Measurements from ENCODE around the gene SLC35D2. TPM values are rescaled to one million over a fixed set of nuclear protein-coding genes. Genes with fewer than 3 reads are reported as not detected.

The SLC35D2 gene
- total RNA-seq, 1 donor from 2014 or later: 11.9 TPM

DNA sequence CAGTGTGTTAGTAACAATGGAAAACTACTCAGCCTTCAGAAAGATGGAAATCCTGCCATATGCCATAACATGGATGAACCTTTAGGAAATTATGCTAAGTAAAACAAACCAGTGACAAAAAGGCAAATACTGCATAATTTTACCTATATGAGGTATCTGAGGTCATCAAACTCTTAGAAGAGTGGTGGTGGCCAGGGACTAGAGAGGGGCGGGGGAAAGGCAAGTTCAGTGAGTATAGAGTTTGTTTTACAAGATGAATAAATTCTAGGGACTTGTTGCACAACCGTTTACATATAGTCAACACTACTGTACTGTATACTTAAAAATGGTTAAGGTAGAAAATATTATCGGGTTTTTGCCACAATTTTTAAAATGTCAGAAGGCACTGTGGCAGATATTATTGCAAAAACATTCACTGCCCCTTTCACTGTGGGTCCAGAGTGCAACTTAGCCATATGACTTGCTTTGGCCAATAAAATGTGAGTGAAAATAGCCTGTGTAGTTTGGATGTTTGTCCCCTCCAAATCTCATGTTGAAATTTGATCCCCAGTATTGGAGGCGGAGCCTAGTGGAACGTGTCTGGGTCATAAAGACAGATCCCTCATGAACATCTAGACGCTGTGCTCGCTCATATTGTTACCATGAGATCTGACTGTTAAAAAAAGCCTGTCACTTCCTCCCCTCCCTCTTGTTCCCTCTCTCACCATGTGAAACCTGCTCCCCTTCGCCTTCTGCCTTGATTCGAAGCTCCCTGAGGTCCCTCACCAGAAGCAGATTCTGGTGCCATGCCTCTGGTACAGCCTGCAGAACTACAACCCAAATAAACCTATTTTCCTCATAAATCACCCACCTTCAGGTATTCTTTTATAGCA lies 25.1 kb upstream of the SLC35D2 start:
- TF ChIP-seq, protein P1, sequence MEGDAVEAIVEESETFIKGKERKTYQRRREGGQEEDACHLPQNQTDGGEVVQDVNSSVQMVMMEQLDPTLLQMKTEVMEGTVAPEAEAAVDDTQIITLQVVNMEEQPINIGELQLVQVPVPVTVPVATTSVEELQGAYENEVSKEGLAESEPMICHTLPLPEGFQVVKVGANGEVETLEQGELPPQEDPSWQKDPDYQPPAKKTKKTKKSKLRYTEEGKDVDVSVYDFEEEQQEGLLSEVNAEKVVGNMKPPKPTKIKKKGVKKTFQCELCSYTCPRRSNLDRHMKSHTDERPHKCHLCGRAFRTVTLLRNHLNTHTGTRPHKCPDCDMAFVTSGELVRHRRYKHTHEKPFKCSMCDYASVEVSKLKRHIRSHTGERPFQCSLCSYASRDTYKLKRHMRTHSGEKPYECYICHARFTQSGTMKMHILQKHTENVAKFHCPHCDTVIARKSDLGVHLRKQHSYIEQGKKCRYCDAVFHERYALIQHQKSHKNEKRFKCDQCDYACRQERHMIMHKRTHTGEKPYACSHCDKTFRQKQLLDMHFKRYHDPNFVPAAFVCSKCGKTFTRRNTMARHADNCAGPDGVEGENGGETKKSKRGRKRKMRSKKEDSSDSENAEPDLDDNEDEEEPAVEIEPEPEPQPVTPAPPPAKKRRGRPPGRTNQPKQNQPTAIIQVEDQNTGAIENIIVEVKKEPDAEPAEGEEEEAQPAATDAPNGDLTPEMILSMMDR (IDR thresholded peaks at IDR 0.05): no peak
- H3K9me3 ChIP-seq: no peaks in the 10 kb centered on the region
- no peak overlapping the region for H3K27ac ChIP-seq
- DNase-seq (ENCODE audit: low spot score in 2 of 2): no peak
- no peaks in the 10 kb centered on the region for H3K4me1 ChIP-seq
- no peak overlapping the region for H3K4me3 ChIP-seq
- intact Hi-C loops (cut with DNase I): no loop called here
- H3K27me3 ChIP-seq: no peaks in the 10 kb centered on the region
- H3K36me3 ChIP-seq: no peaks in the 10 kb centered on the region

DNA sequence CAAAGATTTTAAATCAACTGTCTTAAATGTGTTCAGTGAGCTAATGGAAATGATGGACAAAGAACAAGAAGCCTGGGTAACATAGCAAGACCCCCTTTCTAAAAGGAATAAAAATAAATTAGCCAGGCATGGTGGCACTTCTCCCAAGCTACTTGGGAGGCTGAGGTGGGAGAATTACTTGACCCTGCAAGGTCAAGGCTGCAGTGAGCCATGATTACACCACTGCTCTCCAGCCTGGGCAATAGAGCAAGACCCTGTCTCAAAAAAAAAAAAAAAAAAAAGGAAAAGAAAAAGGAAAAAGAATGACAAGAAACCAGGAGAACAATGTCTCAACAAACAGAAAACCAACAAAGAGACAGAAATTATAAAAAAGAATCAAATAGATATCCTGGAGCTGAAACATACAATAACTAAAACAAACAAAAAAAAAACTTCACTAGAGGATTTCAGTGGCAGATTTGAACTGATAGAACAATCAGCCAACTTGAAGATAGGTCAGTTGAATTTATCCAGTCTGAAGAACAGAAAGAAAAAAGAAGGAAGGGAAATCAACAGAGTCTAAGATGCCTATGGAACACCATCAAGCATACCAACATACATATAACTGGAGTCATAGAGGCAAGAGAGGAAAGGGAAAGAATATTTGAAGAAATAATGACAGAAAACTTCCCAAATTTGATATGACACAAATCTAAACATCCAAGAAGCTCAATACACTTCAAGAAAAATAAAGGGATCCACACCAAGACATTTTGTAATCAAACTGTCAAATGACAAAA lies 16.8 kb upstream of the SLC35D2 start:
- Histone ChIP-seq H3K4me1 (no peaks in the 10 kb centered on the region), H3K27me3 (no peaks in the 10 kb centered on the region), H3K9me3 (no peaks in the 10 kb centered on the region), H3K27ac (no peak overlapping the region), H3K36me3 (no peaks in the 10 kb centered on the region), H3K4me3 (no peak overlapping the region)
- intact Hi-C loops (cut with DNase I): no loop called here
- TF ChIP-seq, protein P1 (IDR thresholded peaks at IDR 0.05): no peak
- DNase-seq (ENCODE audit: low spot score in 2 of 2): no peak

DNA sequence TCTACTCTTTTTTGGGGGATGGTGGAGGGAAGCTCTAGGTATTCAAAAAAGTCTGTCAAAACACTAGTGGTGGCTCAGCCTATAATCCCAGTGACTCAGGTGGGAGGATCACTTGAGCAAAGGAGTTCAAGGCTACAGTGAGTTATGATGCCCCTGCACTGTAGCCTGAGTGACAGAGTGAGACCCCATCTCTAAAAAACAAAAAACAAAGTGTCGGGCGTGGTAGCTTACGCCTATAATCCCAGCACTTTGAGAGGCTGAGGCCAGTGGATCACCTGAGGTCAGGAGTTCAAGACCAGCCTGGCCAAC lies 15.8 kb upstream of the SLC35D2 start:
- H3K4me3 ChIP-seq: no peak overlapping the region
- intact Hi-C loops (cut with DNase I): no loop called here
- no peaks in the 10 kb centered on the region for H3K9me3 ChIP-seq
- H3K36me3 ChIP-seq: no peaks in the 10 kb centered on the region
- H3K27me3 ChIP-seq: no peaks in the 10 kb centered on the region
- no peaks in the 10 kb centered on the region for H3K4me1 ChIP-seq
- no peak for DNase-seq (ENCODE audit: low spot score in 2 of 2)
- TF ChIP-seq, protein P1 (IDR thresholded peaks at IDR 0.05): no peak
- H3K27ac ChIP-seq: no peak overlapping the region

DNA sequence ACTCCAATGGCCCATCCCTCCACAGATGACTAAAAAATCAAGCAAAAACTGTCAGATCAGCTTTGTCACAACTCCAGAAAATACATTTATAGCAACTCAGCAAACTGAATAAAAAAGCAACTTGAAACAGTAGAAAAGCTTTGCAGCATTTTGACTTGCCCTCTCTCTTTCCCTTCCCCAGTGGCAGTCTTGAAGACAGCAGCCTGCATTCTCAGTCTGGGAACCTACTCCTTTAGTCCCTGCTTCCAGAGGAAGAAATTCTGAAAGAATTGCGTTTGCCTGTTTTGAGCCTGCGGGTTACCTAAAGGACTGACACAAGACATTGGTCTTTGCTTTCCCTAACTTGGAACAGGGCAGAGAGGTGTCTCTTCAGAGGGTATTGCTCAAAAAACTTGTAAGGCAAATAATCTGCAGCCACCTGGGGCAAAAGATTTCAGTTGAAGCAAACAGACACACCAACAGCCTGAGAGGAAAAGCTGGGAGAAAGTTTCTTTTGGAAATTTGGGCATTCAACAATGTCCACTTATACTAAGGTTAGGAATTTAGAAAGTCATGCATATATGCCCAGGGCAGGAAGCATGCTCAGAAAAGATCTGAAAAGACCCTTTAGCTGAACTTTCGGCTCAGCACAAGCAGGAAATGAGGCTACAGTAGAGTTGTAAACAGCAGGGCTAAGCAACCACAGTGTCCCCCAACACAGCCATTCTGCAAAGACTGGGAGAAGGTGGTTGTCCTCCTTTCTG lies 15.2 kb upstream of the SLC35D2 start:
- no peaks in the 10 kb centered on the region for H3K9me3 ChIP-seq
- no peaks in the 10 kb centered on the region for H3K27me3 ChIP-seq
- H3K4me3 ChIP-seq: no peak overlapping the region
- no peak overlapping the region for H3K27ac ChIP-seq
- H3K4me1 ChIP-seq: no peaks in the 10 kb centered on the region
- TF ChIP-seq, protein P1 (IDR thresholded peaks at IDR 0.05): no peak
- intact Hi-C loops (cut with DNase I): no loop called here
- DNase-seq (ENCODE audit: low spot score in 2 of 2): no peak
- H3K36me3 ChIP-seq: no peaks in the 10 kb centered on the region

DNA sequence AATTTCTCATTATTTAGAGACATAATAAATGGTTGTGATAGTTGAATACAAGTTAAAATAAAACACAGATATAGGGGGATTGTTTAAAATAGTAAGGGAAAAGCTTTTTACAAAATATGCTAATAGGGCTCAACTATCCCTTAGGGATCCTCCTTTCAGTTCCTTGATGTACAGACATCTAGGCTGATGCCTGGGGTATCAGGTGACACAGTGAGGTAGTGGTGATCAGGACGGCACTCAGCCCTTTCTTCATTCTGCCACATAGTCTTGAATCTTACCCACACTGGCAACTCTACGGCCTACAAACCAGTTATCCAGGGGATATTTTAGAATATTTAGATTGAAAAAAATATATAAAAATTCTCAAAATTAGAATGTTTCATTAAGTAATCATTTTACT lies 12.5 kb upstream of the SLC35D2 start:
- peaks cover 0 to 4% of the 10 kb centered on the region in 2 donors for H3K4me1 ChIP-seq
- no peaks in the 10 kb centered on the region for H3K27me3 ChIP-seq
- TF ChIP-seq, protein P1 (IDR thresholded peaks at IDR 0.05): no peak
- no peak for DNase-seq (ENCODE audit: low spot score in 2 of 2)
- no peaks in the 10 kb centered on the region for H3K36me3 ChIP-seq
- intact Hi-C loops (cut with DNase I): no loop called here
- H3K27ac ChIP-seq: no peak overlapping the region
- no peaks in the 10 kb centered on the region for H3K9me3 ChIP-seq
- no peak overlapping the region for H3K4me3 ChIP-seq
